GM06990 (cell line): ENCODE data around the gene PDSS2.

Experiments
- DNase-seq: peaks from one replicate; pipeline ENCODE4 v3.0.0-alpha.2; 2011; ENCODE audit not compliant: insufficient read length; ENCODE audit errors: extremely low read depth
- H3K27me3 ChIP-seq: replicated peaks from 2 replicates; pipeline ENCODE4 v1.6.0; 2011; ENCODE audit warnings: low read length; ENCODE audit not compliant: control insufficient read depth, insufficient read depth
- H3K36me3 ChIP-seq: 2 replicates; pipeline ENCODE4 v1.5.1; 2011; ENCODE audit warnings: low read length; ENCODE audit not compliant: control insufficient read depth, insufficient read depth
- H3K4me3 ChIP-seq: replicated peaks from 2 replicates; pipeline ENCODE4 v1.5.1; 2011; ENCODE audit warnings: low read depth, mild to moderate bottlenecking, control low read depth, low read length
- CTCF ChIP-seq: IDR thresholded peaks from 2 replicates; pipeline ENCODE4 v1.5.1; 2011; ENCODE audit warnings: low read length, control low read depth, mild to moderate bottlenecking, inconsistent platforms; ENCODE audit not compliant: insufficient read depth, poor library complexity, severe bottlenecking

Gene PDSS2

GRCh38 chr6:107459283-107460082 lies at the start of gene PDSS2:
TSS of gene PDSS2 (minus strand) at chr6:107459564. CDS start at chr6:107459285, 279 bp downstream.
- Histone ChIP-seq H3K27me3 (no peaks in the 10 kb centered on the region), H3K36me3 (no peaks in the 10 kb centered on the region), H3K4me3 (peak within 1 kb of the TSS; percentile 87)
- peak; percentile 56 for TF ChIP-seq CTCF
- peak; percentile 95 for DNase-seq

- no peak for TF ChIP-seq CTCF
- no peak overlapping the region for H3K4me3 ChIP-seq
- no peaks in the 10 kb centered on the region for H3K36me3 ChIP-seq
- no peaks in the 10 kb centered on the region; the same call in 1 of the 2 replicates for H3K27me3 ChIP-seq
- DNase-seq = no peak
Measured at GRCh38 chr6:107506145-107506544, 46.8 kb upstream of the PDSS2 start.

GRCh38 chr6:107504270-107505026 lies 45.1 kb upstream of the PDSS2 start:
- Histone ChIP-seq H3K36me3 (no peaks in the 10 kb centered on the region), H3K27me3 (no peaks in the 10 kb centered on the region; the same call in 1 of the 2 replicates), H3K4me3 (no peak overlapping the region)
- TF ChIP-seq CTCF = no peak
- DNase-seq = no peak

- Histone ChIP-seq H3K36me3 (no peaks in the 10 kb centered on the region), H3K27me3 (no peaks in the 10 kb centered on the region; the same call in none of the 2 replicates), H3K4me3 (no peak overlapping the region)
- no peak for DNase-seq
- no peak for TF ChIP-seq CTCF
Measured at GRCh38 chr6:107496892-107497684, 37.7 kb upstream of the PDSS2 start.

GRCh38 chr6:107495971-107496370 lies 36.6 kb upstream of the PDSS2 start:
- Histone ChIP-seq H3K4me3 (no peak overlapping the region), H3K36me3 (no peaks in the 10 kb centered on the region), H3K27me3 (no peaks in the 10 kb centered on the region; the same call in 1 of the 2 replicates)
- no peak for DNase-seq
- TF ChIP-seq CTCF = no peak
